Measurements from ENCODE around the gene CUL5. TPM values are rescaled to one million over a fixed set of nuclear protein-coding genes. Genes with fewer than 3 reads are reported as not detected.

CUL5 gene
- total RNA-seq, 1 experiment from 2014 or later, result 34.3 TPM

DNA sequence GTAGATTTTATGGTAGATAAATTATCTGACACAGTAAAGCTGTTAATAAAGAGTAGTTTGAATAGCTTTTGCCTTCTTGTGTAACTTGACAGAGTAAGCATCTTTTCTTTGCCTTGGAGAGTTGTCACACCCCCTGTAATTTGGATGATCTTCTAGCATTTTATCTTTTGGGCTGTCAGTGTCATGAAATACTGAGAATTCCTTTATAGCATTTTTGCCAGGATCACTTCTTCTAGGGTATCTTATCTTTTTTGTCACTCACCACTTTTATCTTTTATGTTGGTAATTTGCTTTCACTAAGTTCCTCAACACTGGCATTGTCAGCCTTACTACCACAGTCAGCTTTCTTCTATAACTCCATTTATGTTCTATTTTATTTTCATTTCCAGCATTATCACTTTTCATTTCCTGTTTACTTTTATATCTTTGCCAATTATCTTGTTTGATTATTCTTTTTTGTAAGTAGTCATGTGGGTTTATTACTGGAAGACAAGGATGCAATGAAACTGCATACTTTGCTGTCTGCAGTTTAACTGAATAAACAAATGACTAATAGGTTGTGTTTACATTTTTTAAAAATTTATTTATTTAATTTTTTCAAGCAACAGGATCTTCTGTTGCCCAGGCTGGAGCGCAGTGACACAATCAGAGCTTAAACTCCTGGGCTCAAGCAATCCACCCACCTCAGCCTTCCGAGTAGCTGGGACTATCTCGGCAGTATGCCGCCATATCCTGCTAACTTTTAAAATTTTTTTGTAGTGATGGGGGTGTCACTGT, 84.6 kb downstream of the CUL5 start:
- Histone ChIP-seq H3K4me2 (no peak overlapping the region), H3K36me3 (ENCODE audit: low read depth) (peaks cover 12% of the 10 kb centered on the region), H3K9me3 (ENCODE audit: insufficient read depth, low read depth) (no peaks in the 10 kb centered on the region), H3K79me2 (ENCODE audit: low read depth) (no peaks in the 10 kb centered on the region), H3K27me3 (ENCODE audit: insufficient read depth, low read depth) (no peaks in the 10 kb centered on the region), H4K20me1 (ENCODE audit: insufficient read depth) (peaks cover 3% of the 10 kb centered on the region; the same call in 1 of the 2 replicates), H3K4me1 (replicated peaks; ENCODE audit: insufficient read depth) (no peaks in the 10 kb centered on the region; the same call in 1 of the 2 replicates), H3F3A (ENCODE audit: insufficient read depth, low read depth) (peaks cover 7% of the 10 kb centered on the region; the same call in 1 of the 2 replicates), H3K9me2 (ENCODE audit: insufficient read depth) (no peaks in the 10 kb centered on the region), H3K27ac (0 out of 2 replicates have a peak overlapping the region, but pooled peaks have one; percentile 9), H2AFZ (no peak overlapping the region), H3K4me3 (no peak overlapping the region)
- BruUV-seq (replicated peaks), result no TSS peak
- TF ChIP-seq, protein P1, sequence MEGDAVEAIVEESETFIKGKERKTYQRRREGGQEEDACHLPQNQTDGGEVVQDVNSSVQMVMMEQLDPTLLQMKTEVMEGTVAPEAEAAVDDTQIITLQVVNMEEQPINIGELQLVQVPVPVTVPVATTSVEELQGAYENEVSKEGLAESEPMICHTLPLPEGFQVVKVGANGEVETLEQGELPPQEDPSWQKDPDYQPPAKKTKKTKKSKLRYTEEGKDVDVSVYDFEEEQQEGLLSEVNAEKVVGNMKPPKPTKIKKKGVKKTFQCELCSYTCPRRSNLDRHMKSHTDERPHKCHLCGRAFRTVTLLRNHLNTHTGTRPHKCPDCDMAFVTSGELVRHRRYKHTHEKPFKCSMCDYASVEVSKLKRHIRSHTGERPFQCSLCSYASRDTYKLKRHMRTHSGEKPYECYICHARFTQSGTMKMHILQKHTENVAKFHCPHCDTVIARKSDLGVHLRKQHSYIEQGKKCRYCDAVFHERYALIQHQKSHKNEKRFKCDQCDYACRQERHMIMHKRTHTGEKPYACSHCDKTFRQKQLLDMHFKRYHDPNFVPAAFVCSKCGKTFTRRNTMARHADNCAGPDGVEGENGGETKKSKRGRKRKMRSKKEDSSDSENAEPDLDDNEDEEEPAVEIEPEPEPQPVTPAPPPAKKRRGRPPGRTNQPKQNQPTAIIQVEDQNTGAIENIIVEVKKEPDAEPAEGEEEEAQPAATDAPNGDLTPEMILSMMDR (conservative IDR thresholded peaks at IDR 0.05), result no peak
- no peak for TF ChIP-seq EZH2 (IDR thresholded peaks at IDR 0.05; ENCODE audit: low read depth)
- DNase-seq, result peak in 1 of 2 experiments; percentile 46
- POLR2A ChIA-PET (ENCODE audit: unreplicated experiment), result no interaction called here
- intact Hi-C loops (cut with micrococcal nuclease; ENCODE audit: unreplicated experiment), result no loop called here
- CTCF ChIA-PET, result no interaction called here

DNA sequence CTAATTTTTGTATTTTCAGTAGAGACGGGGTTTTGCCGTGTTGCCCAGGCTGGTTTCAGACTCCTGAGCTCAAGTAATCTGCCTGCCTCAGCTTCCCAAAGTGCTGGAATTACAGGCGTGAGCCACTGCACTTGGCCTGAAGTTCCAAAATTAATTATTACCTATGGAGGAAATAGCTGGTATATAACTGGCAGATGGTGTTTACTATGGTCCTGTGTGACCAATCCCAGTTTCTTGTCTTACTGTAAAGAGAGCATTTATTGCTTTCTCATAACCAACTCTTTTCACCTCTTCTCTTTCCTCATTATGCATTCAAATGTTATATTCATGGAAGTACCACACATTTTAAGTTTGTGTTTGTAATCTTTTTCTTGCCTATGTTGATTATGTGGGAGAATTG, 88.5 kb downstream of the CUL5 start:
- Histone ChIP-seq H3K4me2 (no peak overlapping the region), H4K20me1 (ENCODE audit: insufficient read depth) (peaks cover 3% of the 10 kb centered on the region; the same call in 1 of the 2 replicates), H3K4me1 (replicated peaks; ENCODE audit: insufficient read depth) (no peaks in the 10 kb centered on the region; the same call in 1 of the 2 replicates), H3K9me2 (ENCODE audit: insufficient read depth) (no peaks in the 10 kb centered on the region), H3K27me3 (ENCODE audit: insufficient read depth, low read depth) (no peaks in the 10 kb centered on the region), H3K79me2 (ENCODE audit: low read depth) (no peaks in the 10 kb centered on the region), H3K9me3 (ENCODE audit: insufficient read depth, low read depth) (no peaks in the 10 kb centered on the region), H3F3A (ENCODE audit: insufficient read depth, low read depth) (peaks cover 7% of the 10 kb centered on the region; the same call in 1 of the 2 replicates), H3K4me3 (no peak overlapping the region), H2AFZ (no peak overlapping the region), H3K27ac (no peak overlapping the region), H3K36me3 (ENCODE audit: low read depth) (peaks cover 18% of the 10 kb centered on the region)
- TF ChIP-seq, protein P1 (conservative IDR thresholded peaks at IDR 0.05), result no peak
- no peak for TF ChIP-seq EZH2 (IDR thresholded peaks at IDR 0.05; ENCODE audit: low read depth)
- ChIA-PET POLR2A (ENCODE audit: unreplicated experiment) (no interaction called here), CTCF (no interaction called here)
- DNase-seq, result no peak
- intact Hi-C loops (cut with micrococcal nuclease; ENCODE audit: unreplicated experiment), result no loop called here
- BruUV-seq (replicated peaks), result no TSS peak

DNA sequence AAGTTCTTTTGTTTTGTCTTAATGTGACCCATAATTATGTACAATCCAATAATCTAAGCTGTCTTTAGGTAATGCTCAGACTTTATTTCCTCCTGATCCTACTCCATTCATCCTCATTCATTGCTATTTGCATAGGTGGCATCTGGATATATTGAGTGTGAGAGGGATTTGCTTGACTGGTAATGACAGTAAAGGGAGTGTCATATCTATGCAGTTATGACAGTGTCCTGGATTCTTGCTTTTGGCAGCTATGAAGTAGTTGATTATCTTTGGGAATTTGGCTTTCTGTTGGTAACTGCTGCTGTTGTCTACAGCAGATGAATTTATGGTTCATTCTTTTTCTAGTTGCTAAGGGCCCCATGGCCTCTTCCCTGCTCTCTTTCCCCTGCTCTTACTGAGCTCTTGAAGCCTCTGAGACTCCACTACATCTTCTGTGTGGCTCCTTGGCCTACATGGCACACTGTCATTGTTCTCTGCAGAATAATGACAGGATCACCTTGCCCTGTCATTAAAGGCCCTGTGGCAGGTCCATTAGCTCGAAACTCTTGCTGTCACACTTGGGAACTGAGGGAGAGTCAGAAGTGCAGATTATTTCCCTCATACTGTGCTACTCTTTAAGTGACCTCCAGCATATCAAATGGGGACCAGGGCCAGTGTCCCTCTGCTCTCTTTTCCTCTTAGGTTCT, 92.5 kb downstream of the CUL5 start:
- Histone ChIP-seq H3K27me3 (ENCODE audit: insufficient read depth, low read depth) (no peaks in the 10 kb centered on the region), H3K4me3 (no peak overlapping the region), H3K9me2 (ENCODE audit: insufficient read depth) (no peaks in the 10 kb centered on the region), H3K36me3 (ENCODE audit: low read depth) (peaks cover 15% of the 10 kb centered on the region; the same call in 1 of the 2 replicates), H3K79me2 (ENCODE audit: low read depth) (no peaks in the 10 kb centered on the region), H3K4me1 (replicated peaks; ENCODE audit: insufficient read depth) (no peaks in the 10 kb centered on the region), H3K4me2 (no peak overlapping the region), H2AFZ (no peak overlapping the region), H3K9me3 (ENCODE audit: insufficient read depth, low read depth) (no peaks in the 10 kb centered on the region), H3F3A (ENCODE audit: insufficient read depth, low read depth) (no peaks in the 10 kb centered on the region), H3K27ac (no peak overlapping the region), H4K20me1 (ENCODE audit: insufficient read depth) (no peaks in the 10 kb centered on the region)
- intact Hi-C loops (cut with micrococcal nuclease; ENCODE audit: unreplicated experiment), result no loop called here
- DNase-seq, result no peak
- POLR2A ChIA-PET (ENCODE audit: unreplicated experiment), result no interaction called here
- TF ChIP-seq EZH2 (IDR thresholded peaks at IDR 0.05; ENCODE audit: low read depth), result no peak
- TF ChIP-seq, protein P1 (conservative IDR thresholded peaks at IDR 0.05), result no peak
- CTCF ChIA-PET, result no interaction called here
- no TSS peak for BruUV-seq (replicated peaks)
